CD14-positive monocyte (primary cell): Measurements from ENCODE around the gene SLC9A7. TPM values are rescaled to one million over a fixed set of nuclear protein-coding genes. Genes with fewer than 3 reads are reported as not detected.

Experiments
- DNase-seq, 3 donors: peaks; one replicate each; pipeline ENCODE4 v3.0.0-alpha.2; 2011 to 2022
- H2AFZ ChIP-seq: 2 replicates; pipeline ENCODE4 v1.6.0; 2012; ENCODE audit warnings: mild to moderate bottlenecking, low read depth, low read length, inconsistent platforms; ENCODE audit not compliant: insufficient read depth, poor library complexity, severe bottlenecking
- H3K27ac ChIP-seq, 2 donors: 1 replicate in 1 of 2; 2 replicates in 1 of 2; pipeline ENCODE4 v1.5.1; 2012 to 2013; ENCODE audit warnings: low read length in 2 of 2, control low read depth in 1 of 2, inconsistent platforms in 1 of 2, low read depth in 1 of 2, mild to moderate bottlenecking in 1 of 2
- H3K27me3 ChIP-seq, 2 donors: one replicate each; pipeline versions ENCODE4 v1.6.0 to v1.6.1; 2011 to 2013; ENCODE audit warnings: low read length in 2 of 2; ENCODE audit not compliant: control insufficient read depth in 2 of 2, insufficient read depth in 2 of 2
- H3K36me3 ChIP-seq, 2 donors: replicated peaks in 1 of 2; 1 replicate in 1 of 2; 2 replicates in 1 of 2; pipeline versions ENCODE4 v1.5.1 to v1.6.1; 2012 to 2013; ENCODE audit warnings: low read length in 2 of 2, control low read depth in 1 of 2, inconsistent platforms in 1 of 2, mild to moderate bottlenecking in 1 of 2; ENCODE audit not compliant: insufficient read depth in 2 of 2, control insufficient read depth in 1 of 2
- H3K4me1 ChIP-seq, 2 donors: 1 replicate in 1 of 2; 2 replicates in 1 of 2; pipeline versions ENCODE4 v1.5.1 to v1.6.1; 2012 to 2013; ENCODE audit warnings: low read length in 2 of 2, control low read depth in 1 of 2, inconsistent platforms in 1 of 2, mild to moderate bottlenecking in 1 of 2, moderate library complexity in 1 of 2; ENCODE audit not compliant: insufficient read depth in 2 of 2, control insufficient read depth in 1 of 2
- H3K4me2 ChIP-seq: replicated peaks from 2 replicates; pipeline ENCODE3; 2012; ENCODE audit warnings: low read length, moderate library complexity, mild to moderate bottlenecking; ENCODE audit not compliant: poor library complexity, severe bottlenecking; ENCODE audit errors: extremely low read depth
- H3K4me3 ChIP-seq, 3 experiments: fragments of 200-600 bp in 1 of 3; sonication (generic) in 1 of 3; replicated peaks in 1 of 3; 1 replicate in 2 of 3; 2 replicates in 1 of 3; pipeline ENCODE4 v1.5.1; 2011 to 2013; ENCODE audit warnings: low read length in 3 of 3, mild to moderate bottlenecking in 3 of 3, control low read depth in 2 of 3, low read depth in 2 of 3, inconsistent platforms in 1 of 3, moderate library complexity in 1 of 3
- H3K79me2 ChIP-seq: 2 replicates; pipeline ENCODE4 v1.6.0; 2012; ENCODE audit warnings: mild to moderate bottlenecking, control low read depth, inconsistent platforms, low read length, moderate library complexity; ENCODE audit not compliant: insufficient read depth
- H3K9ac ChIP-seq: 2 replicates; pipeline ENCODE4 v1.6.0; 2017; ENCODE audit warnings: low read length, mild to moderate bottlenecking; ENCODE audit not compliant: insufficient read depth, poor library complexity, severe bottlenecking
- H3K9me3 ChIP-seq, 2 donors: replicated peaks in 1 of 2; 1 replicate in 1 of 2; 2 replicates in 1 of 2; pipeline versions ENCODE4 v1.5.1 to v1.6.1; 2012 to 2013; ENCODE audit warnings: low read length in 2 of 2, control low read depth in 1 of 2; ENCODE audit not compliant: control insufficient read depth in 1 of 2, insufficient read depth in 1 of 2
- H4K20me1 ChIP-seq: 2 replicates; pipeline ENCODE4 v1.6.0; 2012; ENCODE audit warnings: mild to moderate bottlenecking, low read length, control low read depth, moderate library complexity; ENCODE audit not compliant: insufficient read depth
- H3K27ac Mint-ChIP-seq, 7 donors: one replicate each; pipeline ENCODE4 v1.8.0; 2020; ENCODE audit warnings: mild to moderate bottlenecking in 7 of 7, mixed read lengths in 7 of 7, moderate library complexity in 6 of 7, inconsistent platforms in 2 of 7
- H3K27me3 Mint-ChIP-seq, 3 donors: one replicate each; pipeline ENCODE4 v1.8.0; 2021 to 2022; ENCODE audit warnings: low read depth in 3 of 3, mild to moderate bottlenecking in 3 of 3, mixed read lengths in 3 of 3, moderate library complexity in 3 of 3, inconsistent platforms in 1 of 3
- H3K36me3 Mint-ChIP-seq, 2 donors: one replicate each; pipeline ENCODE4 v1.8.0; 2020; ENCODE audit warnings: mixed read lengths in 2 of 2, inconsistent platforms in 1 of 2, mild to moderate bottlenecking in 1 of 2
- H3K4me1 Mint-ChIP-seq: one replicate; pipeline ENCODE4 v1.8.0; 2020; ENCODE audit warnings: mild to moderate bottlenecking, mixed read lengths
- H3K4me3 Mint-ChIP-seq, 2 donors: one replicate each; pipeline ENCODE4 v1.8.0; 2020; ENCODE audit warnings: mild to moderate bottlenecking in 2 of 2, mixed read lengths in 2 of 2, moderate library complexity in 1 of 2
- H3K9me3 Mint-ChIP-seq, 7 donors: one replicate each; pipeline ENCODE4 v1.8.0; 2020 to 2022; ENCODE audit warnings: mixed read lengths in 7 of 7, mild to moderate bottlenecking in 6 of 7, moderate library complexity in 6 of 7, inconsistent platforms in 2 of 7
- WGBS: methylation state at CpG from one replicate; pipeline ENCODE4 v1.1.5; 2013; ENCODE audit warnings: missing lambda C conversion rate; ENCODE audit not compliant: insufficient coverage; 5-methylcytosine and 5-hydroxymethylcytosine counted together
- intact Hi-C, 2 donors: fragments of 100-400 bp; cut with micrococcal nuclease; formaldehyde crosslinking; loops; one replicate each; pipeline versions ENCODE4 v1.15.0 to v1.15.1; 2023
- polyA plus RNA-seq, 3 donors: library from polyadenylated mRNA; depleted of rRNA in 1 of 3; unstranded in 2 of 3; stranded (reverse) in 1 of 3; fragments of 300-500 nt in 2 of 3; fragments of >200 nt in 1 of 3; fragmentation: Illumina TruSeq in 2 of 3; gene quantifications; 1 replicate in 2 of 3; 2 replicates in 1 of 3; pipeline ENCODE4 v1.2.3, GENCODE V29; 2012 to 2021
- TF ChIP-seq, protein P1 (sequence below): fragments of 200-600 bp; IDR thresholded peaks from one replicate; pipeline ENCODE4 v1.8.0; 2022; ENCODE audit warnings: antibody characterized with exemption, mild to moderate bottlenecking

The SLC9A7 gene
- polyA plus RNA-seq, 3 donors, result 0.73 to 2.0 (median 1.0) TPM

DNA sequence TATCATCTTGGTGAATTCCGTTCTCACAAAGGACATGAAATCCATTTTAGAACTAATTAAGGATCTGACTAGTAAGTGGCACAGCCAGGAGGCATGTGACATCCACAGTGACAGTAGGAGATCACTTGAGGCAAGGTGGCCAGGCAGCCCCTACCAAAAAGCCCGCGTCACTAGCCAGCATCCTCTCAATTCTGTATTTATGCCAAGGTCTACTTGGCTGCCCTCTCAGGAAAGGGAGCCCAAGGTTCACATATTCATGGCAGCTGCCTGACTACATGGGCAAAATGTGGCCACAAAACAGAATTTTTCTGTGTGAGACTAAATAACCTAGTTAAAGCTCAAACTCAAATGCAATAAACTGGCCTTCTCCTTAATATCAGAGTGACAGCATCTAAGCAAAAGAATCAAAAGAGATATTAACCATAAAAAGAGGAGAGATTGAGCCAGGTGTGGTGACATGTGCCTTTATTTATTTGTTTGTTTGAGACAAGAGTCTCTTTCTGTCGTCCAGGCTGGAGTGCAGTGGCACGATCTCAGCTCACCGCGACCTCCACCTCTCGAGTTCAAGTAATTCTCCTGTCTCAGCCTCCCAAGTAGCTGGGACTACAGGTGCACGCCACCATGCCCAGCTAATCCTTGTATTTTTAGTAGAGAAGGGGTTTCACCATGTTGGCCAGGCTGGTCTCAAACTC is 51.5 kb downstream of the SLC9A7 start:
- WGBS, result 100% methylated on average over 5 of the region's 9 CpGs
- Histone ChIP-seq H3K9me3 (no peaks in the 10 kb centered on the region), H3K27ac (no peak overlapping the region), H3K4me1 (peaks cover 6 to 10% of the 10 kb centered on the region in 2 donors), H3K36me3 (no peaks in the 10 kb centered on the region), H3K9ac (no peak overlapping the region), H3K4me3 (no peak overlapping the region), H3K4me2 (no peak overlapping the region), H2AFZ (no peak overlapping the region), H3K79me2 (no peaks in the 10 kb centered on the region), H4K20me1 (no peaks in the 10 kb centered on the region), H3K27me3 (no peaks in the 10 kb centered on the region)
- DNase-seq, result no peak
- peaks cover 26% of the 10 kb centered on the region for H3K4me1 Mint-ChIP-seq
- peaks cover 0 to 7% (median 0%) of the 10 kb centered on the region in 7 donors for H3K9me3 Mint-ChIP-seq
- H3K27ac Mint-ChIP-seq, result no peak overlapping the region
- no peaks in the 10 kb centered on the region for H3K36me3 Mint-ChIP-seq
- no peak overlapping the region for H3K4me3 Mint-ChIP-seq
- TF ChIP-seq, protein P1, sequence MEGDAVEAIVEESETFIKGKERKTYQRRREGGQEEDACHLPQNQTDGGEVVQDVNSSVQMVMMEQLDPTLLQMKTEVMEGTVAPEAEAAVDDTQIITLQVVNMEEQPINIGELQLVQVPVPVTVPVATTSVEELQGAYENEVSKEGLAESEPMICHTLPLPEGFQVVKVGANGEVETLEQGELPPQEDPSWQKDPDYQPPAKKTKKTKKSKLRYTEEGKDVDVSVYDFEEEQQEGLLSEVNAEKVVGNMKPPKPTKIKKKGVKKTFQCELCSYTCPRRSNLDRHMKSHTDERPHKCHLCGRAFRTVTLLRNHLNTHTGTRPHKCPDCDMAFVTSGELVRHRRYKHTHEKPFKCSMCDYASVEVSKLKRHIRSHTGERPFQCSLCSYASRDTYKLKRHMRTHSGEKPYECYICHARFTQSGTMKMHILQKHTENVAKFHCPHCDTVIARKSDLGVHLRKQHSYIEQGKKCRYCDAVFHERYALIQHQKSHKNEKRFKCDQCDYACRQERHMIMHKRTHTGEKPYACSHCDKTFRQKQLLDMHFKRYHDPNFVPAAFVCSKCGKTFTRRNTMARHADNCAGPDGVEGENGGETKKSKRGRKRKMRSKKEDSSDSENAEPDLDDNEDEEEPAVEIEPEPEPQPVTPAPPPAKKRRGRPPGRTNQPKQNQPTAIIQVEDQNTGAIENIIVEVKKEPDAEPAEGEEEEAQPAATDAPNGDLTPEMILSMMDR, result no peak
- H3K27me3 Mint-ChIP-seq, result peaks cover 0 to 14% (median 0%) of the 10 kb centered on the region in 3 donors
- intact Hi-C loops, result no loop called here

DNA sequence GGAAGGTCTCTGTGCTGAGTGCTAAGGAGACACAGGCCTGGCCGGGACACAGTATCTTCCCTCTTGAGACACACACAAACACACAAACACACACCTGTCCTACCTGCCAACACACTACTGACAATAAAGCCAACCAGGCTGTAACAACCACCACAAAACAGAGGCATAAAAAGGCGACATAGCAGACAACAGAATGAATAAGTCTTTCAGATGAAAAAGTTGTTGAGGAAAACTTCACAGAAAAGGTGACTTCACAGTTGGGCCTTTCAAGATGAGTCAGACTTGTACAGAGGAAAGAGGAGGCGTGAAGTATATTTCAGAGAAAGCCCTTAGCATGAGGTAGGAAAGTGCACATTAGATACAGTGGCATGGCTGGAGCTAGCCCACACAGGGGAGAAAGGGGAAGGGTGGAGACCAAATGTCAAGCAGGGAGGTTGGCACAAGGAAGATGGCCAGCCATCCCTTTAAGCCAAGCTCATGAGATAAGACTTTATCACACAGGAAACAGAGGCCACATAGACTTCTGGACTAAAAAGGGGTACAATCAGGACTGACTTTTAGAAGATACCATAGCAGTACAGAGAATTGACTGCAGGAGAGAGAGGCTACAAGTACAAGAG is 54.0 kb downstream of the SLC9A7 start:
- Histone ChIP-seq H3K27ac (no peak overlapping the region), H3K9me3 (no peaks in the 10 kb centered on the region), H3K9ac (no peak overlapping the region), H3K36me3 (no peaks in the 10 kb centered on the region), H2AFZ (no peak overlapping the region), H3K4me1 (no peaks in the 10 kb centered on the region), H4K20me1 (no peaks in the 10 kb centered on the region), H3K79me2 (no peaks in the 10 kb centered on the region), H3K27me3 (no peaks in the 10 kb centered on the region), H3K4me2 (no peak overlapping the region), H3K4me3 (no peak overlapping the region)
- peaks cover 0 to 4% (median 0%) of the 10 kb centered on the region in 7 donors for H3K9me3 Mint-ChIP-seq
- H3K36me3 Mint-ChIP-seq, result no peaks in the 10 kb centered on the region
- no peak overlapping the region for H3K4me3 Mint-ChIP-seq
- peaks cover 0 to 10% (median 0%) of the 10 kb centered on the region in 3 donors for H3K27me3 Mint-ChIP-seq
- TF ChIP-seq, protein P1, result no peak
- no peak for DNase-seq
- peaks cover 7% of the 10 kb centered on the region for H3K4me1 Mint-ChIP-seq
- no CpG with 5 or more reads among the region's 3 CpGs for WGBS
- H3K27ac Mint-ChIP-seq, result no peak overlapping the region
- intact Hi-C loops, result no loop called here
